Measurements from ENCODE around the gene NCEH1.
"Not testable (repeated sequence)": the region's sequence is repeated elsewhere in the genome, so short reads cannot be mapped to it uniquely, and the experiment has no call there.

NCEH1 gene

GRCh38 chr3:172604895-172605646, 105.8 kb downstream of the NCEH1 start:
- H3K9me3 ChIP-seq (ENCODE audit: control insufficient read depth, low read length), result no peaks in the 10 kb centered on the region
- H3K9ac ChIP-seq (ENCODE audit: low read length), result no peak overlapping the region
- no peak overlapping the region for H3K4me3 ChIP-seq (ENCODE audit: low read length)
- peaks cover 8% of the 10 kb centered on the region for H3K4me1 ChIP-seq (ENCODE audit: control insufficient read depth, insufficient read depth, low read length)
- no peaks in the 10 kb centered on the region for H3K27me3 ChIP-seq (replicated peaks; ENCODE audit: control insufficient read depth, insufficient read depth, low read length)
- H3K36me3 ChIP-seq (ENCODE audit: control insufficient read depth, insufficient read depth, low read length, severe bottlenecking), result no peaks in the 10 kb centered on the region
- DNase-seq (ENCODE audit: low read depth), result no peak

DNA sequence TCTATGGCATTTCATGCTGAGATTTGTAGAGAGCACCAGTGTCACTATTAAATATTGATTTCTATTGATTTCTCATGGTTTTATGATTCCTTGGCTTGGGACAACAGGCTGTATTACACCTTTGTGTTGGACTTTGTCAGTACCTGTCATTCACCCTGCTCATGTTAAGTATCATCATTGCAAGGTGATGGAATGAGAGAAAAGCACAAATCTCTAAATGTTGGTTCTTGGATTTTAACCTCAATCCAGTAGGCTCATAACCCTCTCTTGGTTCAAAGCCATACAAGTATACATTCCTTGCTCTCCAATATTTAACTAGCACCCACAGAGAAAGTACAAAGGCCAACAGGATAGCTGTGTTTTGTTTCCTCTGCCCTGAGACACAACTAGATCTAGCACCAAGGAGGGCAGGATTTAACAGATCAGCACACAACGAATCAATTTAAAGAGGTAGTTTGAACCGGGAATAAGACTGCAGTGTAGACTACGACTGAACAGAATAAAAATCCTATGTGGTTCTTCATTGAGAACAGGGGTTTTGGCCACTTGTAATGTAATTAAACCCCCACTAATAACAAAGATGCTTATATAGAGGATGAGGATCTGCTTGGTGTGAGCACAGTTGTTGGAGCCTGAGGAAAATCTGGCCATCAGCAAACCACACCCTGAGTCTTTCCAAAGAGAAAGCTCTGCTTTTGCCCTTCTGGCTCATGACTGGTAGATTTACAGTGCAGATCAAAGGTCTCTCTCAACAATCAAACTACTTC, 109.6 kb downstream of the NCEH1 start:
- Histone ChIP-seq H3K9ac (ENCODE audit: low read length) (no peak overlapping the region), H3K9me3 (ENCODE audit: control insufficient read depth, low read length) (no peaks in the 10 kb centered on the region), H3K4me3 (ENCODE audit: low read length) (no peak overlapping the region), H3K36me3 (ENCODE audit: control insufficient read depth, insufficient read depth, low read length, severe bottlenecking) (no peaks in the 10 kb centered on the region), H3K27me3 (replicated peaks; ENCODE audit: control insufficient read depth, insufficient read depth, low read length) (no peaks in the 10 kb centered on the region), H3K4me1 (ENCODE audit: control insufficient read depth, insufficient read depth, low read length) (no peaks in the 10 kb centered on the region)
- DNase-seq (ENCODE audit: low read depth), result no peak

- H3K4me3 ChIP-seq (ENCODE audit: low read length), result no peak overlapping the region
- no peak for DNase-seq (ENCODE audit: low read depth)
- no peaks in the 10 kb centered on the region for H3K9me3 ChIP-seq (ENCODE audit: control insufficient read depth, low read length)
- no peak overlapping the region for H3K9ac ChIP-seq (ENCODE audit: low read length)
- peaks cover 3% of the 10 kb centered on the region for H3K4me1 ChIP-seq (ENCODE audit: control insufficient read depth, insufficient read depth, low read length)
- no peaks in the 10 kb centered on the region for H3K36me3 ChIP-seq (ENCODE audit: control insufficient read depth, insufficient read depth, low read length, severe bottlenecking)
- no peaks in the 10 kb centered on the region for H3K27me3 ChIP-seq (replicated peaks; ENCODE audit: control insufficient read depth, insufficient read depth, low read length)
Observed at GRCh38 chr3:172600644-172601065, 110.2 kb downstream of the NCEH1 start.

DNA sequence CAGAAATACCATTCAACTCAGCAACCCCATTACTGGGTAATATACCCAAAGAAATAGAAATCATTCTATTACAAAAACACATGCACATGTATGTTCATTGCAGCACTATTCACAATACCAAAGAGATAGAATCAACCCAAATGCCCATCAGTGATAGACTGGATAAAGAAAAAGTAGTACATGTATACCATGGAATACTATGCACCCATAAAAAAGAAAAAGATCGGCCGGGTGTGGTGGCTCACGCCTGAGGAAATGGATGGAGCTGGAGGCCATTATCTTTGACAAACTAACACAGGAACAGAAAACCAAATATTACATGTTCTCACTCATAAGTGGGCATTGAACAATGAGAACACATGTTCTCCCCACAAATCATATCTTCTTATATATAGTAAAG, 112.0 kb downstream of the NCEH1 start:
- Histone ChIP-seq H3K9me3 (ENCODE audit: control insufficient read depth, low read length) (no peaks in the 10 kb centered on the region), H3K27me3 (replicated peaks; ENCODE audit: control insufficient read depth, insufficient read depth, low read length) (no peaks in the 10 kb centered on the region), H3K4me3 (ENCODE audit: low read length) (no peak overlapping the region), H3K4me1 (ENCODE audit: control insufficient read depth, insufficient read depth, low read length) (peaks cover 19% of the 10 kb centered on the region), H3K9ac (ENCODE audit: low read length) (no peak overlapping the region), H3K36me3 (ENCODE audit: control insufficient read depth, insufficient read depth, low read length, severe bottlenecking) (no peaks in the 10 kb centered on the region)
- DNase-seq (ENCODE audit: low read depth), result no peak

DNA sequence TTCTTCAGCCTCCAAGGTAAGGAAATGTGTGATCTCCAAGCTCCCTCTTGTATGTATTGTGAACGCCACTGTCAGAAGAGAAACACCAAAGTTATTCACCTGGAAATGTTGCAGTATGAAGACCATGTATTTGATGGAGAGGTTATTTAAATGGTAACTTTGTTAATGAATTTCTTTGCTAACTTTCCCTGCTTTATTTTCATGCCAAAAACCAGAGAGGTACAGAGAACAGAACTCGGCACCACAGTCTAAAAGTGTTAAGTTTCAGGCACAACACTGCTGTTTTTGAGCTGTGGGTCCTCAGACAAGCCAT, 114.5 kb downstream of the NCEH1 start:
- Histone ChIP-seq H3K27me3 (replicated peaks; ENCODE audit: control insufficient read depth, insufficient read depth, low read length) (no peaks in the 10 kb centered on the region), H3K4me1 (ENCODE audit: control insufficient read depth, insufficient read depth, low read length) (peaks cover 19% of the 10 kb centered on the region), H3K9ac (ENCODE audit: low read length) (no peak overlapping the region), H3K36me3 (ENCODE audit: control insufficient read depth, insufficient read depth, low read length, severe bottlenecking) (no peaks in the 10 kb centered on the region), H3K4me3 (ENCODE audit: low read length) (no peak overlapping the region), H3K9me3 (ENCODE audit: control insufficient read depth, low read length) (no peaks in the 10 kb centered on the region)
- no peak for DNase-seq (ENCODE audit: low read depth)

GRCh38 chr3:172595664-172596393, 115.0 kb downstream of the NCEH1 start:
- Histone ChIP-seq H3K9me3 (ENCODE audit: control insufficient read depth, low read length) (no peaks in the 10 kb centered on the region), H3K27me3 (replicated peaks; ENCODE audit: control insufficient read depth, insufficient read depth, low read length) (no peaks in the 10 kb centered on the region), H3K9ac (ENCODE audit: low read length) (peak overlapping the region; percentile 79), H3K4me1 (ENCODE audit: control insufficient read depth, insufficient read depth, low read length) (peaks cover 19% of the 10 kb centered on the region), H3K4me3 (ENCODE audit: low read length) (peak overlapping the region; percentile 70), H3K36me3 (ENCODE audit: control insufficient read depth, insufficient read depth, low read length, severe bottlenecking) (no peaks in the 10 kb centered on the region)
- DNase-seq (ENCODE audit: low read depth), result peak; percentile 24

DNA sequence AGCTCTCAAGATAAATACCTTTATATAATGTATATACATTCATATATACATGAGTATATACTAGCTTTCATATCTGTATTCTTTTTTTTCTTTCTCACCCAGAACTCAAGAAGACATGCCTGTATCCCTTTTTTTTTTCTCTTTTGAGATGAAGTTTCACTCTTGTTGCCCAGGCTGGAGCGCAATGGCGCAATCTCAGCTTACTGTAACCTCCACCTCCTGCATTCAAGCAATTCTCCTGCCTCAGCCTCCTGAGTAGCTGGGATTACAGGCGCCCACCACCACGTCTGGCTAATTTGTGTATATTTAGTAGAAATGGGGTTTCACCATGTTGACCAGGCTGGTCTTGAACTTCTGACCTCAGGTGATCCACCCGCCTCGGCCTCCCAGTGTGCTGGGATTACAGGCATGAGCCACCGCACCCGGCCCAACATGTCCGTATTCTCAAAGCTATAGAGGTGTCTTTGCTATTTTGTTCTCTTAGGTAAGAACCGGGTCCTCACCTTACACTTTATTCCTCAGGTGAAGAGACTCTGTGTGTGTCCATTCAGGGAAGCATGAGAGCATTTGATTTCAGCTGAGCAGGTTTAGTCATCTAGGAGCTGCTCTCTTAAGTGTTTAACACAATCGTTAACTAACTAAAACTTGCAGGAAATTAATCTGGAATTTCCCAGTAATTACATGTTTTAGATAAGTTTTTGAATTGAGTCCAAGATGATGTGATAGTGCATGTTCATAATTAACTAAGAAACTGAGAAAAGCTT, 115.8 kb downstream of the NCEH1 start:
- not testable (repeated sequence) for DNase-seq (ENCODE audit: low read depth); H3K36me3 ChIP-seq (ENCODE audit: control insufficient read depth, insufficient read depth, low read length, severe bottlenecking); H3K9me3 ChIP-seq (ENCODE audit: control insufficient read depth, low read length); H3K27me3 ChIP-seq (replicated peaks; ENCODE audit: control insufficient read depth, insufficient read depth, low read length)
- peaks cover 19% of the 10 kb centered on the region for H3K4me1 ChIP-seq (ENCODE audit: control insufficient read depth, insufficient read depth, low read length)
- peak overlapping the region; percentile 79 for H3K9ac ChIP-seq (ENCODE audit: low read length)
- H3K4me3 ChIP-seq (ENCODE audit: low read length), result peak overlapping the region; percentile 52

GRCh38 chr3:172592898-172593669, 117.8 kb downstream of the NCEH1 start:
- Histone ChIP-seq H3K9ac (ENCODE audit: low read length) (no peak overlapping the region), H3K36me3 (ENCODE audit: control insufficient read depth, insufficient read depth, low read length, severe bottlenecking) (no peaks in the 10 kb centered on the region), H3K9me3 (ENCODE audit: control insufficient read depth, low read length) (peaks cover 6% of the 10 kb centered on the region), H3K4me3 (ENCODE audit: low read length) (no peak overlapping the region), H3K4me1 (ENCODE audit: control insufficient read depth, insufficient read depth, low read length) (peaks cover 19% of the 10 kb centered on the region), H3K27me3 (replicated peaks; ENCODE audit: control insufficient read depth, insufficient read depth, low read length) (no peaks in the 10 kb centered on the region)
- DNase-seq (ENCODE audit: low read depth), result no peak

DNA sequence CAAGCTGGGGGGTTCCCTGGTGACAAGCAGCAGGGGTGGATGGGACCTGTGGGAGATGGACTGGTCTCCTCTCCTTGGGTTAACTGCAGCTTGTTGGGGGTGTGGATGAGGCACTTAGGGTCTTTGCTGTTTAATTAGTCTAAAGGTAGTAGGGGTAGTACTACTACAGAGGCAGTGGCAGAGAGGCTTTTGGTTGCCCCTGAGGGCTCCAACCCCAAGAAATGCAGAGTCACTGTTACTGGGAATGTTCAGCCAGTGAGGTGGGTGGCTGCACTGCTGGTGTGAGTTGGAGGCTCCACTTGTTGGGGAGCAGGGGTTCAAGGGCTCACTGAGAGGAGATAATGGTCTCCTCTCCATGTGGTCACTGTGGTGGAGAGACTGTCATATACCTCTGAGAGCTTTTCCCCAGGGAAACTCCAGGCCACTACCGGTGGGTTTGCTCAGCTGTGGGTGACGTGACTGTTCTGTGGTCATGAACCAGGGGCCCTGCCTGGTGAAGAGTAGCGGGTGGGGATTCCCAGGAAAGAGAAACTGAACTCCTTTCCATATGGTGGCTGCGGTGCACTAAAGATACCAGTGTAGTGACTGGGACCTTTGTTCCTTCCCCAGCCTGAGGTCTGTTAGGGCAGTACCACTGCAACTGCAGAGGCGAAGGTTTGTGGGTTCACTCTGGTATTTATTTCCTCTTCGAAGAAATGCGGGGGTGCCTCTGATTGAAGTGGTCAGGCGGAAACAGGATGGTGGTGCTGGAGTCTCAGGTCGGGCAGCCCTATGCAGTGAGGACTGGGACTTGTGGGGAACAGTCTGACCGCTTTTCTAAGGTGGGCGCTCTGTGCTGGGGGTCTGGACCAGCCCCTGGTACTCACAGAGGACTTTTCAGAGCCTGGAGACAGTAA, 118.7 kb downstream of the NCEH1 start:
- Histone ChIP-seq H3K36me3 (ENCODE audit: control insufficient read depth, insufficient read depth, low read length, severe bottlenecking) (no peaks in the 10 kb centered on the region), H3K4me1 (ENCODE audit: control insufficient read depth, insufficient read depth, low read length) (peaks cover 19% of the 10 kb centered on the region), H3K9me3 (ENCODE audit: control insufficient read depth, low read length) (peaks cover 6% of the 10 kb centered on the region), H3K9ac (ENCODE audit: low read length) (no peak overlapping the region), H3K4me3 (ENCODE audit: low read length) (no peak overlapping the region), H3K27me3 (replicated peaks; ENCODE audit: control insufficient read depth, insufficient read depth, low read length) (no peaks in the 10 kb centered on the region)
- no peak for DNase-seq (ENCODE audit: low read depth)

DNA sequence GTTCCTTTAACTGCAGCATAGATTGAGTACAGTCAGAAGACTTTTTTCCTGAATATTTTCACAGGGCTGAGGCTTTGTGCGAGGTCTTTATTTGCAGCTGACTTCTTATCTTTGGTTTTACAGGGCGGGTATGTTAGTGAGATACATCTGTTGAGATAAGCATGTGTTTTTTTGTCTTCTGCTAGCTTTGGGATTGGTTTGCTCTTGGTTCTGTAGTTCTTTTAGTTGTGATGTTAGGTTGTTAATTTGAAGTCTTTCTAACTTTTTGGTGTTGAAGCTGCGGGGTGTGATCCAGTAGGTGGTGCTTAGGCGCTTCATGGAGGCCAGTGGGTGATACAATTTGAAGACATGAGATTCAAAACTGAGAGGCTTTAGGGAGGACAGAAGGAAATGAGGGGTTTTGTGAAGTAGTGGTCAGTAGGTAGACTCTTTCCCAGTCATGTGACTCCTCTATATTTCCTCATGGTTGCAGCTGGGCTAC, 119.7 kb downstream of the NCEH1 start:
- H3K27me3 ChIP-seq (replicated peaks; ENCODE audit: control insufficient read depth, insufficient read depth, low read length), result no peaks in the 10 kb centered on the region
- peaks cover 26% of the 10 kb centered on the region for H3K4me1 ChIP-seq (ENCODE audit: control insufficient read depth, insufficient read depth, low read length)
- peaks cover 6% of the 10 kb centered on the region for H3K9me3 ChIP-seq (ENCODE audit: control insufficient read depth, low read length)
- no peaks in the 10 kb centered on the region for H3K36me3 ChIP-seq (ENCODE audit: control insufficient read depth, insufficient read depth, low read length, severe bottlenecking)
- H3K9ac ChIP-seq (ENCODE audit: low read length), result no peak overlapping the region
- DNase-seq (ENCODE audit: low read depth), result no peak
- no peak overlapping the region for H3K4me3 ChIP-seq (ENCODE audit: low read length)
